ENCODE measurements around the gene AMER2.
A peak's percentile ranks its signal among the peaks of the same experiment; 100 is the strongest.

The AMER2 gene

GRCh38 chr13:25175026-25175425, 2.9 kb upstream of the AMER2 start:
- no peaks in the 10 kb centered on the region for H3K79me2 ChIP-seq (ENCODE audit: control insufficient read depth, insufficient read depth, low read length)
- H3K18ac ChIP-seq (ENCODE audit: low read length): no peak overlapping the region
- no peak overlapping the region for H3K4me3 ChIP-seq (ENCODE audit: low read length)
- no peak overlapping the region for H3K27ac ChIP-seq (ENCODE audit: low read depth, low read length)
- DNase-seq: no peak
- WGBS (ENCODE audit: extremely low coverage, insufficient coverage, low lambda C conversion rate): no CpG with 5 or more reads among the region's 9 CpGs
- no peak overlapping the region for H3K56ac ChIP-seq (ENCODE audit: low read length)
- H3K79me1 ChIP-seq (ENCODE audit: low read length): no peaks in the 10 kb centered on the region
- H2BK15ac ChIP-seq (replicated peaks; ENCODE audit: low read depth): no peak overlapping the region
- H3K27me3 ChIP-seq (ENCODE audit: insufficient read depth, low read length, poor library complexity): peaks cover 8% of the 10 kb centered on the region
- H3K4ac ChIP-seq (ENCODE audit: low read depth, low read length): no peak overlapping the region
- no peak overlapping the region for H3K23ac ChIP-seq (ENCODE audit: low read length)
- H4K5ac ChIP-seq (ENCODE audit: low read length): no peak overlapping the region
- peaks cover 2% of the 10 kb centered on the region for H3K4me1 ChIP-seq (ENCODE audit: control insufficient read depth, low read depth, low read length)
- H3K9ac ChIP-seq (ENCODE audit: low read length): no peak overlapping the region
- H3K4me2 ChIP-seq (ENCODE audit: low read length): no peak overlapping the region
- no peak overlapping the region for H2BK120ac ChIP-seq (ENCODE audit: low read depth, low read length)
- no peaks in the 10 kb centered on the region for H3K36me3 ChIP-seq (ENCODE audit: control insufficient read depth, insufficient read depth, low read length)
- no peak overlapping the region for H4K8ac ChIP-seq (ENCODE audit: low read depth, low read length)
- H2BK5ac ChIP-seq (ENCODE audit: low read length): no peak overlapping the region
- H2AK5ac ChIP-seq (ENCODE audit: low read length): no peak overlapping the region

DNA sequence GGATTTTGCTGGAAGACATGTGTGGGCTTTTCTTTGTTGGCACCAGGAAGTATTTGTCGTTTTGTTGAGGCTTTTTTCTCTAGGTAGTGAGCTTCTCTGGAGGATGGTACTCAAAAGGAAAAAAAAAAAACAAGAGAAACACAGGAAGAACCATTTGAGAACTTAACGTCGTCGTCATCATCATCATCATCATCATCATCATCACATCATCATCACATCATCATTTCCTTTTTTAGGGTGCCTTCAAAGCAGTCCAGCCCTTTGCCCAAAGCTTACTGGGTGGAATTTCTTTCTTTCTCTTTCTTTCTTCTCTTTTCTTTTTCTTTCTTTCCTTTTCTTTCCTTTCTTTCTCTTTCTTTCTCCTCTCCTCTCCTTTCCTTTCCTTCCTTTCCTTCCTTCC, 2.2 kb upstream of the AMER2 start:
- no CpG with 5 or more reads among the region's 4 CpGs for WGBS (ENCODE audit: extremely low coverage, insufficient coverage, low lambda C conversion rate)

DNA sequence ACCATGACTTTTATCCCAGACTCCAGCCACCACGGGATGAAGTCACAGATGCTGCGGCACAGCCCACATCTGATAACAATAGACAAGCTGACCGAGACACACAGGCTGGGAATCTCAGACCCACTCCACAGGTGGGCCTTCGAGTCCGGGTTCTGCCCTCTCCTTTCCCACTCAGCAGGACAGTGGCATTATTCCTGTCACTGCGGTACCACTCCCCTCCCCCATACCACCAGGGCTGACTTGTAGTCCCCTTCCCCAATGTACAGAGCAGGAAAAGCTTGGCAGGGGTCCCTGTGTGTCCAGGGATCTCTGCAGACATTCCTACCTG, 179 bp upstream of the AMER2 start:
- Histone ChIP-seq H4K5ac (ENCODE audit: low read length) (no peak overlapping the region), H3K4me1 (ENCODE audit: control insufficient read depth, low read depth, low read length) (peaks cover 2% of the 10 kb centered on the region), H2AK5ac (ENCODE audit: low read length) (no peak overlapping the region), H3K79me2 (ENCODE audit: control insufficient read depth, insufficient read depth, low read length) (no peaks in the 10 kb centered on the region), H3K9ac (ENCODE audit: low read length) (no peak overlapping the region), H2BK15ac (replicated peaks; ENCODE audit: low read depth) (no peak overlapping the region), H3K27ac (ENCODE audit: low read depth, low read length) (no peak overlapping the region), H3K56ac (ENCODE audit: low read length) (no peak overlapping the region), H3K4me2 (ENCODE audit: low read length) (no peak overlapping the region), H3K18ac (ENCODE audit: low read length) (no peak overlapping the region), H3K36me3 (ENCODE audit: control insufficient read depth, insufficient read depth, low read length) (no peaks in the 10 kb centered on the region), H3K4me3 (ENCODE audit: low read length) (no peak overlapping the region), H2BK5ac (ENCODE audit: low read length) (no peak overlapping the region), H3K23ac (ENCODE audit: low read length) (no peak overlapping the region), H3K4ac (ENCODE audit: low read depth, low read length) (no peak overlapping the region), H3K79me1 (ENCODE audit: low read length) (no peaks in the 10 kb centered on the region), H2BK120ac (ENCODE audit: low read depth, low read length) (no peak overlapping the region), H3K27me3 (ENCODE audit: insufficient read depth, low read length, poor library complexity) (peaks cover 8% of the 10 kb centered on the region), H4K8ac (ENCODE audit: low read depth, low read length) (no peak overlapping the region)
- no CpG with 5 or more reads among the region's 6 CpGs for WGBS (ENCODE audit: extremely low coverage, insufficient coverage, low lambda C conversion rate)
- DNase-seq: no peak

More for the DNA sequence above, 2.2 kb upstream of the AMER2 start:
- Histone ChIP-seq H2BK5ac (ENCODE audit: low read length) (no peak overlapping the region), H4K8ac (ENCODE audit: low read depth, low read length) (no peak overlapping the region), H3K27ac (ENCODE audit: low read depth, low read length) (no peak overlapping the region), H3K79me2 (ENCODE audit: control insufficient read depth, insufficient read depth, low read length) (no peaks in the 10 kb centered on the region), H3K9ac (ENCODE audit: low read length) (no peak overlapping the region), H2BK120ac (ENCODE audit: low read depth, low read length) (no peak overlapping the region), H3K4me1 (ENCODE audit: control insufficient read depth, low read depth, low read length) (peaks cover 2% of the 10 kb centered on the region), H3K4me2 (ENCODE audit: low read length) (no peak overlapping the region), H3K18ac (ENCODE audit: low read length) (no peak overlapping the region), H3K27me3 (ENCODE audit: insufficient read depth, low read length, poor library complexity) (peaks cover 8% of the 10 kb centered on the region), H3K4me3 (ENCODE audit: low read length) (no peak overlapping the region), H3K4ac (ENCODE audit: low read depth, low read length) (no peak overlapping the region), H3K23ac (ENCODE audit: low read length) (no peak overlapping the region), H4K5ac (ENCODE audit: low read length) (no peak overlapping the region), H2AK5ac (ENCODE audit: low read length) (no peak overlapping the region), H3K36me3 (ENCODE audit: control insufficient read depth, insufficient read depth, low read length) (no peaks in the 10 kb centered on the region), H3K56ac (ENCODE audit: low read length) (no peak overlapping the region), H3K79me1 (ENCODE audit: low read length) (no peaks in the 10 kb centered on the region), H2BK15ac (replicated peaks; ENCODE audit: low read depth) (no peak overlapping the region)
- no peak for DNase-seq

DNA sequence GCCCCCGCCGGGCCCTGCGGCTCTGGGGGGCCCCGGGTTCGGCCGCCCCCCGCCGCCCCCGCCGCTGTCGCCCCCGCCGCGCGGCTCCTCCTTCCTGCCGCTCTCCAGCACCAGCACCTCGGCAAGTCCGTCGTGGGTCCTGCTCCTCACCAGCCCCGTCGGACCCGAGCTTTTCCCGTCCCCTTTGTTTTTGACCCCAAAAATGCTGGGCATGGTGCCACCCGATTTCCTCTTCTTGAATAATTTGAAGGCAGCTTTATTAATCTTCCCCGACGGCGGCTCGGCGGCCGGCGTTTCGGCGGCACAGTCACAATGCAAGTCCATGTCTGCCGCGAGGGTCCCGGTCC, 945 bp downstream of the AMER2 start:
- Histone ChIP-seq H3K56ac (ENCODE audit: low read length) (peak overlapping the region; percentile 78), H4K8ac (ENCODE audit: low read depth, low read length) (no peak overlapping the region), H3K79me1 (ENCODE audit: low read length) (no peaks in the 10 kb centered on the region), H3K4me2 (ENCODE audit: low read length) (peak overlapping the region; percentile 60), H2BK15ac (replicated peaks; ENCODE audit: low read depth) (no peak overlapping the region), H2AK5ac (ENCODE audit: low read length) (no peak overlapping the region), H3K4me1 (ENCODE audit: control insufficient read depth, low read depth, low read length) (peaks cover 2% of the 10 kb centered on the region), H3K79me2 (ENCODE audit: control insufficient read depth, insufficient read depth, low read length) (no peaks in the 10 kb centered on the region), H3K9ac (ENCODE audit: low read length) (peak overlapping the region; percentile 63), H2BK5ac (ENCODE audit: low read length) (no peak overlapping the region), H3K23ac (ENCODE audit: low read length) (no peak overlapping the region), H3K36me3 (ENCODE audit: control insufficient read depth, insufficient read depth, low read length) (no peaks in the 10 kb centered on the region), H3K18ac (ENCODE audit: low read length) (peak overlapping the region; percentile 78), H3K4ac (ENCODE audit: low read depth, low read length) (no peak overlapping the region), H4K5ac (ENCODE audit: low read length) (no peak overlapping the region), H3K27ac (ENCODE audit: low read depth, low read length) (no peak overlapping the region), H3K4me3 (ENCODE audit: low read length) (peak overlapping the region; percentile 19), H2BK120ac (ENCODE audit: low read depth, low read length) (no peak overlapping the region), H3K27me3 (ENCODE audit: insufficient read depth, low read length, poor library complexity) (peaks cover 8% of the 10 kb centered on the region)
- no peak for DNase-seq
- WGBS (ENCODE audit: extremely low coverage, insufficient coverage, low lambda C conversion rate): no CpG with 5 or more reads among the region's 36 CpGs

- WGBS (ENCODE audit: extremely low coverage, insufficient coverage, low lambda C conversion rate): no CpG with 5 or more reads among the region's 75 CpGs
- no peak overlapping the region for H3K27ac ChIP-seq (ENCODE audit: low read depth, low read length)
- peak overlapping the region; percentile 78 for H3K18ac ChIP-seq (ENCODE audit: low read length)
- peaks cover 3% of the 10 kb centered on the region for H3K4me1 ChIP-seq (ENCODE audit: control insufficient read depth, low read depth, low read length)
- no peak overlapping the region for H4K5ac ChIP-seq (ENCODE audit: low read length)
- no peak overlapping the region for H2BK120ac ChIP-seq (ENCODE audit: low read depth, low read length)
- peaks cover 8% of the 10 kb centered on the region for H3K27me3 ChIP-seq (ENCODE audit: insufficient read depth, low read length, poor library complexity)
- peak overlapping the region; percentile 27 for H3K4me3 ChIP-seq (ENCODE audit: low read length)
- DNase-seq: peak; percentile 46
- H3K4ac ChIP-seq (ENCODE audit: low read depth, low read length): no peak overlapping the region
- H2AK5ac ChIP-seq (ENCODE audit: low read length): no peak overlapping the region
- peak overlapping the region; percentile 56 for H3K9ac ChIP-seq (ENCODE audit: low read length)
- H4K8ac ChIP-seq (ENCODE audit: low read depth, low read length): no peak overlapping the region
- H3K79me1 ChIP-seq (ENCODE audit: low read length): no peaks in the 10 kb centered on the region
- H2BK5ac ChIP-seq (ENCODE audit: low read length): no peak overlapping the region
- H3K4me2 ChIP-seq (ENCODE audit: low read length): peak overlapping the region; percentile 56
- H2BK15ac ChIP-seq (replicated peaks; ENCODE audit: low read depth): no peak overlapping the region
- H3K79me2 ChIP-seq (ENCODE audit: control insufficient read depth, insufficient read depth, low read length): no peaks in the 10 kb centered on the region
- no peaks in the 10 kb centered on the region for H3K36me3 ChIP-seq (ENCODE audit: control insufficient read depth, insufficient read depth, low read length)
- H3K23ac ChIP-seq (ENCODE audit: low read length): peak overlapping the region; percentile 26
- H3K56ac ChIP-seq (ENCODE audit: low read length): peak overlapping the region; percentile 78
These were observed 1.5 kb downstream of the AMER2 start for GRCh38 chr13:25170554-25171111.

GRCh38 chr13:25169951-25170553, 2.0 kb downstream of the AMER2 start:
- Histone ChIP-seq H2BK15ac (replicated peaks; ENCODE audit: low read depth) (no peak overlapping the region), H2AK5ac (ENCODE audit: low read length) (no peak overlapping the region), H2BK120ac (ENCODE audit: low read depth, low read length) (no peak overlapping the region), H3K36me3 (ENCODE audit: control insufficient read depth, insufficient read depth, low read length) (no peaks in the 10 kb centered on the region), H4K5ac (ENCODE audit: low read length) (no peak overlapping the region), H3K56ac (ENCODE audit: low read length) (peak overlapping the region; percentile 78), H3K27me3 (ENCODE audit: insufficient read depth, low read length, poor library complexity) (peaks cover 8% of the 10 kb centered on the region), H3K4me3 (ENCODE audit: low read length) (no peak overlapping the region), H3K4me2 (ENCODE audit: low read length) (peak overlapping the region; percentile 56), H2BK5ac (ENCODE audit: low read length) (no peak overlapping the region), H3K9ac (ENCODE audit: low read length) (peak overlapping the region; percentile 56), H3K79me1 (ENCODE audit: low read length) (no peaks in the 10 kb centered on the region), H3K4ac (ENCODE audit: low read depth, low read length) (no peak overlapping the region), H3K79me2 (ENCODE audit: control insufficient read depth, insufficient read depth, low read length) (no peaks in the 10 kb centered on the region), H3K23ac (ENCODE audit: low read length) (no peak overlapping the region), H3K4me1 (ENCODE audit: control insufficient read depth, low read depth, low read length) (peaks cover 4% of the 10 kb centered on the region), H3K18ac (ENCODE audit: low read length) (peak overlapping the region; percentile 78), H3K27ac (ENCODE audit: low read depth, low read length) (no peak overlapping the region), H4K8ac (ENCODE audit: low read depth, low read length) (no peak overlapping the region)
- peak; percentile 28 for DNase-seq
- WGBS (ENCODE audit: extremely low coverage, insufficient coverage, low lambda C conversion rate): no CpG with 5 or more reads among the region's 37 CpGs
